ENCODE measurements around the gene TNPO3. TPM values are rescaled to one million over a fixed set of nuclear protein-coding genes. Genes with fewer than 3 reads are reported as not detected.
A peak's percentile ranks its signal among the peaks of the same experiment; 100 is the strongest.

TNPO3 gene
- total RNA-seq, 8 experiments from 2014 or later, result 45.3 to 63.9 (median 52.0) TPM

GRCh38 chr7:128922496-128923410 is 132.2 kb downstream of the TNPO3 start:
- 53 to 80% (median 72%) methylated on average over 1 to 7 of the region's 16 CpGs; no CpG with 5 or more reads in 4 of the 10 experiments for WGBS, 10 experiments
- Histone ChIP-seq H3K27ac (no peak overlapping the region), H3K4me3 (no peak overlapping the region), H3K4me1 (replicated peaks in 1 of 2) (peaks cover 0 to 8% of the 10 kb centered on the region in 2 donors)
- in situ Hi-C loops (cut with MboI; ENCODE audit: low pct_unique_long_range_greater_than_20kb in 2 of 9, low sequenced_read_pairs in 9 of 9, unreplicated experiment in 9 of 9), result loop anchor here in 1 of 9 experiments (25.0 kb wide), 1 partner anchor 165 kb away; no protein-coding TSS in a partner anchor
- ATAC-seq (replicated peaks in 6 of 8), result no peak

GRCh38 chr7:128921866-128922440 is 133.0 kb downstream of the TNPO3 start:
- WGBS, 10 experiments, result 31 to 95% (median 75%) methylated on average over 1 to 9 of the region's 9 CpGs; no CpG with 5 or more reads in 4 of the 10 experiments
- ATAC-seq (replicated peaks in 6 of 8), result no peak
- H3K4me1 ChIP-seq (replicated peaks in 1 of 2), result peaks cover 0 to 8% of the 10 kb centered on the region in 2 donors
- no peak overlapping the region for H3K4me3 ChIP-seq
- in situ Hi-C loops (cut with MboI; ENCODE audit: low pct_unique_long_range_greater_than_20kb in 2 of 9, low sequenced_read_pairs in 9 of 9, unreplicated experiment in 9 of 9), result loop anchor here in 1 of 9 experiments (25.0 kb wide), 1 partner anchor 165 kb away; no protein-coding TSS in a partner anchor
- no peak overlapping the region for H3K27ac ChIP-seq

- peaks cover 0 to 8% of the 10 kb centered on the region in 2 donors for H3K4me1 ChIP-seq (replicated peaks in 1 of 2)
- in situ Hi-C loops (cut with MboI; ENCODE audit: low pct_unique_long_range_greater_than_20kb in 2 of 9, low sequenced_read_pairs in 9 of 9, unreplicated experiment in 9 of 9), result loop anchor here in 1 of 9 experiments (25.0 kb wide), 1 partner anchor 166 kb away; no protein-coding TSS in a partner anchor
- ATAC-seq (replicated peaks in 6 of 8), result no peak
- no peak overlapping the region for H3K27ac ChIP-seq
- WGBS, 10 experiments, result 47 to 80% (median 58%) methylated on average over 1 to 10 of the region's 13 CpGs
- no peak overlapping the region for H3K4me3 ChIP-seq
Measured at GRCh38 chr7:128920913-128921582, 133.9 kb downstream of the TNPO3 start.

- Histone ChIP-seq H3K4me3 (no peak overlapping the region), H3K27ac (no peak overlapping the region), H3K4me1 (replicated peaks in 1 of 2) (peaks cover 0 to 8% of the 10 kb centered on the region in 2 donors)
- 0 to 50% (median 42%) methylated on average over 1 to 11 of the region's 14 CpGs; no CpG with 5 or more reads in 2 of the 10 experiments for WGBS, 10 experiments
- ATAC-seq (replicated peaks in 6 of 8), result peak in 2 of 8 experiments; percentile 34 to 36
- in situ Hi-C loops (cut with MboI; ENCODE audit: low pct_unique_long_range_greater_than_20kb in 2 of 9, low sequenced_read_pairs in 9 of 9, unreplicated experiment in 9 of 9), result loop anchor here in 1 of 9 experiments (25.0 kb wide), 1 partner anchor 167 kb away; no protein-coding TSS in a partner anchor
Measured at GRCh38 chr7:128919881-128920799, 134.8 kb downstream of the TNPO3 start.

- Histone ChIP-seq H3K4me1 (replicated peaks in 1 of 2) (peaks cover 0 to 8% of the 10 kb centered on the region in 2 donors), H3K27ac (no peak overlapping the region), H3K4me3 (no peak overlapping the region)
- WGBS, 10 experiments, result 10 to 90% (median 48%) methylated on average over 2 to 5 of the region's 6 CpGs; no CpG with 5 or more reads in 2 of the 10 experiments
- in situ Hi-C loops (cut with MboI; ENCODE audit: low pct_unique_long_range_greater_than_20kb in 2 of 9, low sequenced_read_pairs in 9 of 9, unreplicated experiment in 9 of 9), result loop anchor here in 1 of 9 experiments (25.0 kb wide), 1 partner anchor 168 kb away; no protein-coding TSS in a partner anchor
- no peak for ATAC-seq (replicated peaks in 6 of 8)
Measured at GRCh38 chr7:128919241-128919640, 135.7 kb downstream of the TNPO3 start.

GRCh38 chr7:128918016-128918665 is 136.8 kb downstream of the TNPO3 start:
- WGBS, 10 experiments, result 0 to 100% (median 67%) methylated on average over 1 to 3 of the region's 8 CpGs; no CpG with 5 or more reads in 4 of the 10 experiments
- no peak overlapping the region for H3K4me3 ChIP-seq
- peaks cover 0 to 8% of the 10 kb centered on the region in 2 donors for H3K4me1 ChIP-seq (replicated peaks in 1 of 2)
- in situ Hi-C loops (cut with MboI; ENCODE audit: low pct_unique_long_range_greater_than_20kb in 2 of 9, low sequenced_read_pairs in 9 of 9, unreplicated experiment in 9 of 9), result loop anchor here in 1 of 9 experiments (25.0 kb wide), 1 partner anchor 169 kb away; no protein-coding TSS in a partner anchor
- no peak overlapping the region for H3K27ac ChIP-seq
- peak in 3 of 8 experiments; percentile 75 to 82 (median 80) for ATAC-seq (replicated peaks in 6 of 8)

GRCh38 chr7:128917122-128917521 is 137.8 kb downstream of the TNPO3 start:
- WGBS, 10 experiments, result no CpG with 5 or more reads among the region's 2 CpGs
- no peak for ATAC-seq (replicated peaks in 6 of 8)
- Histone ChIP-seq H3K27ac (no peak overlapping the region), H3K4me3 (no peak overlapping the region), H3K4me1 (replicated peaks in 1 of 2) (peaks cover 0 to 8% of the 10 kb centered on the region in 2 donors)
- in situ Hi-C loops (cut with MboI; ENCODE audit: low pct_unique_long_range_greater_than_20kb in 2 of 9, low sequenced_read_pairs in 9 of 9, unreplicated experiment in 9 of 9), result loop anchor here in 1 of 9 experiments (25.0 kb wide), 1 partner anchor 170 kb away; no protein-coding TSS in a partner anchor

- ATAC-seq (replicated peaks in 6 of 8), result no peak
- 67 to 100% (median 88%) methylated on average over 1 to 4 of the region's 7 CpGs; no CpG with 5 or more reads in 6 of the 10 experiments for WGBS, 10 experiments
- in situ Hi-C loops (cut with MboI; ENCODE audit: low pct_unique_long_range_greater_than_20kb in 2 of 9, low sequenced_read_pairs in 9 of 9, unreplicated experiment in 9 of 9), result loop anchor here in 1 of 9 experiments (25.0 kb wide), 1 partner anchor 171 kb away; no protein-coding TSS in a partner anchor
- H3K4me3 ChIP-seq, result no peak overlapping the region
- H3K27ac ChIP-seq, result no peak overlapping the region
- peaks cover 0 to 8% of the 10 kb centered on the region in 2 donors for H3K4me1 ChIP-seq (replicated peaks in 1 of 2)
Measured at GRCh38 chr7:128916643-128916915, 138.3 kb downstream of the TNPO3 start.

GRCh38 chr7:128915841-128916642 is 138.9 kb downstream of the TNPO3 start:
- Histone ChIP-seq H3K4me1 (replicated peaks in 1 of 2) (peaks cover 0 to 8% of the 10 kb centered on the region in 2 donors), H3K4me3 (no peak overlapping the region), H3K27ac (no peak overlapping the region)
- WGBS, 10 experiments, result 48 to 97% methylated on average over 5 to 12 of the region's 69 CpGs; no CpG with 5 or more reads in 8 of the 10 experiments
- no peak for ATAC-seq (replicated peaks in 6 of 8)
- in situ Hi-C loops (cut with MboI; ENCODE audit: low pct_unique_long_range_greater_than_20kb in 2 of 9, low sequenced_read_pairs in 9 of 9, unreplicated experiment in 9 of 9), result loop anchor here in 1 of 9 experiments (25.0 kb wide), 1 partner anchor 171 kb away; no protein-coding TSS in a partner anchor

GRCh38 chr7:128915271-128915819 is 139.6 kb downstream of the TNPO3 start:
- Histone ChIP-seq H3K4me3 (no peak overlapping the region), H3K27ac (no peak overlapping the region), H3K4me1 (replicated peaks in 1 of 2) (peaks cover 0 to 1% of the 10 kb centered on the region in 2 donors)
- WGBS, 10 experiments, result 11 to 66% (median 60%) methylated on average over 1 to 17 of the region's 34 CpGs; no CpG with 5 or more reads in 5 of the 10 experiments
- in situ Hi-C loops (cut with MboI; ENCODE audit: low pct_unique_long_range_greater_than_20kb in 2 of 9, low sequenced_read_pairs in 9 of 9, unreplicated experiment in 9 of 9), result loop anchor here in 1 of 9 experiments (25.0 kb wide), 1 partner anchor 172 kb away; no protein-coding TSS in a partner anchor
- peak in 1 of 8 experiments; percentile 21 for ATAC-seq (replicated peaks in 6 of 8)

Measured in motor neuron (in vitro differentiated cells).